ENCODE data around the gene HTRA2.

GRCh38 chr2:74500578-74500946 is 29.2 kb upstream of the HTRA2 start:
- no peak for TF ChIP-seq EZH2 (IDR thresholded peaks at IDR 0.05; ENCODE audit: insufficient read depth, poor library complexity, severe bottlenecking)
- no peak for TF ChIP-seq EZH2phosphoT487 (IDR thresholded peaks at IDR 0.05; ENCODE audit: insufficient read depth, low read depth)
